ENCODE results near the gene AASDHPPT. TPM values are rescaled to one million over a fixed set of nuclear protein-coding genes. Genes with fewer than 3 reads are reported as not detected.

The AASDHPPT gene
- total RNA-seq, 1 experiment from 2014 or later: 59.5 TPM

DNA sequence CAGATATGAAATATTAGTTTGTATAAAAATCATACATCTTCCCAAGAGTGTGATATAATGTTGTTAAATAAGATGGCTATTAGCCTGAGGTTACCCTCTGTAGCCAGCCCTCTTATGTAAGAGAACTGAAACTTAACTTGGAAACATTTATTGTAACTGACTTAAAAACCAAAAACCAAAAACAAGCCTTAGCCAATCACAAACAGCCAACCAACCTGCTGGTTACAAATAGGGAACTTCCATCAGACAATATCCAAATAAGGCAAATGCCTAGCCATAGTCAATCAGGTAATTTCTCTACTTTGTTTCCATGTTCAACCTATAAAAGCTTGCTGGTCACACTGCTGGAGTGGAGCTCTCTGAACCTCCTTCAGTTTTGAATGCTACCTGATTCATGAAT is 14.5 kb upstream of the AASDHPPT start:
- DNase-seq (ENCODE audit: low read depth, low spot score): no peak
- ChIA-PET CTCF (no interaction called here), RAD21 (ENCODE audit: low non-redundant PET in 1 of 2, low total read pairs in 2 of 2, uncharacterized antibody in 2 of 2, unreplicated experiment in 2 of 2) (no interaction called here), POLR2A (no interaction called here)
- Histone ChIP-seq H3K27ac (ENCODE audit: low read depth, low read length) (no peak overlapping the region), H3K9ac (ENCODE audit: low read length) (no peak overlapping the region), H3K4me2 (ENCODE audit: low read length) (no peak overlapping the region), H3K4me1 (ENCODE audit: control insufficient read depth in 1 of 2, insufficient read depth in 2 of 2, low read length in 2 of 2) (no peaks in the 10 kb centered on the region), H3K79me2 (ENCODE audit: insufficient read depth, low read length) (no peaks in the 10 kb centered on the region), H3K36me3 (ENCODE audit: control insufficient read depth in 1 of 2, insufficient read depth in 2 of 2, low read length in 2 of 2) (no peaks in the 10 kb centered on the region), H4K20me1 (ENCODE audit: insufficient read depth) (no peaks in the 10 kb centered on the region), H3K9me2 (ENCODE audit: insufficient read depth) (no peaks in the 10 kb centered on the region), H2AFZ (ENCODE audit: low read depth, low read length, poor library complexity, severe bottlenecking) (no peak overlapping the region), H3K4me3 (replicated peaks in 1 of 2; ENCODE audit: low read depth in 1 of 2, low read length in 2 of 2) (no peak overlapping the region), H3K27me3 (ENCODE audit: insufficient read depth, low read length) (no peaks in the 10 kb centered on the region), H3K9me3 (ENCODE audit: control insufficient read depth in 1 of 2, insufficient read depth in 1 of 2, low read depth in 1 of 2, low read length in 2 of 2) (no peaks in the 10 kb centered on the region)
- TF ChIP-seq JUND (IDR thresholded peaks at IDR 0.05) (no peak), TCF7L2 (IDR thresholded peaks at IDR 0.05; ENCODE audit: borderline replicate concordance, extremely low read depth, insufficient read depth, insufficient read length) (no peak), FOSL1 (IDR thresholded peaks at IDR 0.05; ENCODE audit: low read depth) (no peak), SP1 (IDR thresholded peaks at IDR 0.05; ENCODE audit: low read depth) (no peak), POLR2A (IDR thresholded peaks at IDR 0.05; ENCODE audit: borderline replicate concordance, extremely low read depth, insufficient read depth, insufficient read length) (no peak), ZNF274 (IDR thresholded peaks at IDR 0.05; ENCODE audit: low read depth, low read length) (no peak), RAD21 (IDR thresholded peaks at IDR 0.05; ENCODE audit: low read depth) (no peak), CBX3 (IDR thresholded peaks at IDR 0.05; ENCODE audit: low read depth) (no peak)
- TF ChIP-seq, protein P1, sequence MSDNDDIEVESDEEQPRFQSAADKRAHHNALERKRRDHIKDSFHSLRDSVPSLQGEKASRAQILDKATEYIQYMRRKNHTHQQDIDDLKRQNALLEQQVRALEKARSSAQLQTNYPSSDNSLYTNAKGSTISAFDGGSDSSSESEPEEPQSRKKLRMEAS (IDR thresholded peaks at IDR 0.05): no peak
- TF ChIP-seq, protein P2, sequence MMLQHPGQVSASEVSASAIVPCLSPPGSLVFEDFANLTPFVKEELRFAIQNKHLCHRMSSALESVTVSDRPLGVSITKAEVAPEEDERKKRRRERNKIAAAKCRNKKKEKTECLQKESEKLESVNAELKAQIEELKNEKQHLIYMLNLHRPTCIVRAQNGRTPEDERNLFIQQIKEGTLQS (IDR thresholded peaks at IDR 0.05): no peak
- TF ChIP-seq, protein P3, sequence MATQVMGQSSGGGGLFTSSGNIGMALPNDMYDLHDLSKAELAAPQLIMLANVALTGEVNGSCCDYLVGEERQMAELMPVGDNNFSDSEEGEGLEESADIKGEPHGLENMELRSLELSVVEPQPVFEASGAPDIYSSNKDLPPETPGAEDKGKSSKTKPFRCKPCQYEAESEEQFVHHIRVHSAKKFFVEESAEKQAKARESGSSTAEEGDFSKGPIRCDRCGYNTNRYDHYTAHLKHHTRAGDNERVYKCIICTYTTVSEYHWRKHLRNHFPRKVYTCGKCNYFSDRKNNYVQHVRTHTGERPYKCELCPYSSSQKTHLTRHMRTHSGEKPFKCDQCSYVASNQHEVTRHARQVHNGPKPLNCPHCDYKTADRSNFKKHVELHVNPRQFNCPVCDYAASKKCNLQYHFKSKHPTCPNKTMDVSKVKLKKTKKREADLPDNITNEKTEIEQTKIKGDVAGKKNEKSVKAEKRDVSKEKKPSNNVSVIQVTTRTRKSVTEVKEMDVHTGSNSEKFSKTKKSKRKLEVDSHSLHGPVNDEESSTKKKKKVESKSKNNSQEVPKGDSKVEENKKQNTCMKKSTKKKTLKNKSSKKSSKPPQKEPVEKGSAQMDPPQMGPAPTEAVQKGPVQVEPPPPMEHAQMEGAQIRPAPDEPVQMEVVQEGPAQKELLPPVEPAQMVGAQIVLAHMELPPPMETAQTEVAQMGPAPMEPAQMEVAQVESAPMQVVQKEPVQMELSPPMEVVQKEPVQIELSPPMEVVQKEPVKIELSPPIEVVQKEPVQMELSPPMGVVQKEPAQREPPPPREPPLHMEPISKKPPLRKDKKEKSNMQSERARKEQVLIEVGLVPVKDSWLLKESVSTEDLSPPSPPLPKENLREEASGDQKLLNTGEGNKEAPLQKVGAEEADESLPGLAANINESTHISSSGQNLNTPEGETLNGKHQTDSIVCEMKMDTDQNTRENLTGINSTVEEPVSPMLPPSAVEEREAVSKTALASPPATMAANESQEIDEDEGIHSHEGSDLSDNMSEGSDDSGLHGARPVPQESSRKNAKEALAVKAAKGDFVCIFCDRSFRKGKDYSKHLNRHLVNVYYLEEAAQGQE (IDR thresholded peaks at IDR 0.05; ENCODE audit: low read depth): no peak
- ATAC-seq: no peak
- intact Hi-C loops (cut with micrococcal nuclease): no loop called here
- no TSS peak for BruUV-seq (replicated peaks)
